GM06990 (cell line): ENCODE results near the gene DMWD.
"Not testable (repeated sequence)": the region's sequence is repeated elsewhere in the genome, so short reads cannot be mapped to it uniquely, and the experiment has no call there.

Experiments used
- DNase-seq: peaks from one replicate; pipeline ENCODE4 v3.0.0-alpha.2; 2011; ENCODE audit not compliant: insufficient read length; ENCODE audit errors: extremely low read depth
- H3K27me3 ChIP-seq: replicated peaks from 2 replicates; pipeline ENCODE4 v1.6.0; 2011; ENCODE audit warnings: low read length; ENCODE audit not compliant: control insufficient read depth, insufficient read depth
- H3K36me3 ChIP-seq: 2 replicates; pipeline ENCODE4 v1.5.1; 2011; ENCODE audit warnings: low read length; ENCODE audit not compliant: control insufficient read depth, insufficient read depth
- H3K4me3 ChIP-seq: replicated peaks from 2 replicates; pipeline ENCODE4 v1.5.1; 2011; ENCODE audit warnings: low read depth, mild to moderate bottlenecking, control low read depth, low read length
- CTCF ChIP-seq: IDR thresholded peaks from 2 replicates; pipeline ENCODE4 v1.5.1; 2011; ENCODE audit warnings: low read length, control low read depth, mild to moderate bottlenecking, inconsistent platforms; ENCODE audit not compliant: insufficient read depth, poor library complexity, severe bottlenecking

The DMWD gene

GRCh38 chr19:45804959-45805230, 12.2 kb upstream of the DMWD start:
- Histone ChIP-seq H3K36me3 (no peaks in the 10 kb centered on the region), H3K27me3 (no peaks in the 10 kb centered on the region), H3K4me3 (no peak overlapping the region)
- DNase-seq = no peak
- no peak for TF ChIP-seq CTCF

- Histone ChIP-seq H3K27me3 (no peaks in the 10 kb centered on the region), H3K36me3 (no peaks in the 10 kb centered on the region), H3K4me3 (no peak overlapping the region)
- DNase-seq = peak; percentile 9
- no peak for TF ChIP-seq CTCF
These were observed 11.7 kb upstream of the DMWD start for GRCh38 chr19:45804140-45804958.

- H3K27me3 ChIP-seq = no peaks in the 10 kb centered on the region
- DNase-seq = no peak
- no peak for TF ChIP-seq CTCF
- no peaks in the 10 kb centered on the region for H3K36me3 ChIP-seq
- H3K4me3 ChIP-seq = no peak overlapping the region
These were observed 9.0 kb upstream of the DMWD start for GRCh38 chr19:45801603-45802175.

- peak; percentile 16 for DNase-seq
- Histone ChIP-seq H3K27me3 (no peaks in the 10 kb centered on the region), H3K36me3 (no peaks in the 10 kb centered on the region), H3K4me3 (no peak overlapping the region)
- TF ChIP-seq CTCF = no peak
These were observed 7.5 kb upstream of the DMWD start for GRCh38 chr19:45800070-45800553.

- H3K4me3 ChIP-seq, H3K36me3 ChIP-seq, H3K27me3 ChIP-seq, DNase-seq: not testable (repeated sequence)
These were observed 6.9 kb upstream of the DMWD start for GRCh38 chr19:45799541-45799940.

- Histone ChIP-seq H3K27me3 (no peaks in the 10 kb centered on the region), H3K36me3 (no peaks in the 10 kb centered on the region), H3K4me3 (no peak overlapping the region)
- TF ChIP-seq CTCF = peak; percentile 71
- peak; percentile 52 for DNase-seq
These were observed 6.4 kb upstream of the DMWD start for GRCh38 chr19:45798995-45799517.
